VCaP (cell line): Measurements from ENCODE around the gene CFDP1.

Experiments
- H3K27ac ChIP-seq: fragments of 450-650 bp; 2 replicates; pipeline ENCODE4 v1.5.1; 2017
- TF ChIP-seq, protein P1 (sequence below): fragments of 450-650 bp; conservative IDR thresholded peaks from 2 replicates; pipeline ENCODE4 v1.5.1; 2017; ENCODE audit warnings: mild to moderate bottlenecking, moderate library complexity

CFDP1 gene

DNA sequence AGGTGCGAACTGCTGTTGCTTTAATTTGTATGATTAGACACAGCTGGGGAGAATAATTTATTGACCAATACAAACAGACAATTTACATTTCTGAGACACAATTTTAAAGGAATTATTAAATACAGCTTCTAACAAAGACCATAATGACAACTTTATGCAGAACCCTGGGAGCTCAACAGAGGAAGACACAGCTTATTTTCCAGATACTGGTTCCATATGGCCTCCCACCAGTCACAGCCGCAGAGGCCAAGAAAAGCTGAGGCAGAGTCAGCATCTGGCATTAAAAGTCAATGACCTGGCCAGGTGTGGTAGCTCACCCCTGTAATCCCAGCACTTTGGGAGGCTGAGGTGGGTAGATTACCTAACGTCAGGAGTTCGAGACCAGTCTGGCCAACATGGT is 115.8 kb downstream of the CFDP1 start:
- H3K27ac ChIP-seq: no peak overlapping the region
- TF ChIP-seq, protein P1, sequence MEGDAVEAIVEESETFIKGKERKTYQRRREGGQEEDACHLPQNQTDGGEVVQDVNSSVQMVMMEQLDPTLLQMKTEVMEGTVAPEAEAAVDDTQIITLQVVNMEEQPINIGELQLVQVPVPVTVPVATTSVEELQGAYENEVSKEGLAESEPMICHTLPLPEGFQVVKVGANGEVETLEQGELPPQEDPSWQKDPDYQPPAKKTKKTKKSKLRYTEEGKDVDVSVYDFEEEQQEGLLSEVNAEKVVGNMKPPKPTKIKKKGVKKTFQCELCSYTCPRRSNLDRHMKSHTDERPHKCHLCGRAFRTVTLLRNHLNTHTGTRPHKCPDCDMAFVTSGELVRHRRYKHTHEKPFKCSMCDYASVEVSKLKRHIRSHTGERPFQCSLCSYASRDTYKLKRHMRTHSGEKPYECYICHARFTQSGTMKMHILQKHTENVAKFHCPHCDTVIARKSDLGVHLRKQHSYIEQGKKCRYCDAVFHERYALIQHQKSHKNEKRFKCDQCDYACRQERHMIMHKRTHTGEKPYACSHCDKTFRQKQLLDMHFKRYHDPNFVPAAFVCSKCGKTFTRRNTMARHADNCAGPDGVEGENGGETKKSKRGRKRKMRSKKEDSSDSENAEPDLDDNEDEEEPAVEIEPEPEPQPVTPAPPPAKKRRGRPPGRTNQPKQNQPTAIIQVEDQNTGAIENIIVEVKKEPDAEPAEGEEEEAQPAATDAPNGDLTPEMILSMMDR: no peak

DNA sequence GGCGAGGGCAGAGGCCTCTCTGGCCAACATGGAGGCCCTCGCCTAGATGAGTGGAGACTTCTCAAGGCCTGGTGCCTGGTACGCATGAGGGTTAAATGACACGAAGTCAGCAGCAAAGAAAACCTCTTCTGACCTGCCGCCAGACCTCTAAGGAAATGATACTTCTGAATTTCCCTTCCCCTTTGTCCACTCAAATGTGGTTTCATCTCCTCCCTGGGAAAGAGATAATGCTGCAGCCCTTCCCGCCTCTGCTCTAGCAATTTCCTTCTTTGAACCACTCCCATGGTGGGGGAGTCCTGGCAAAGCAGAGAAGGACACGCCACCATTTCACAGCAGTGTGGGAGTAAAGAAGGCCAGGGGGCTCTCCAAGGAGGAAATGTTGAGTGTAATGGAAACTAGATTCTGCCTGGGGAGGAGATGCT is 116.2 kb downstream of the CFDP1 start:
- no peak overlapping the region for H3K27ac ChIP-seq
- TF ChIP-seq, protein P1: no peak

DNA sequence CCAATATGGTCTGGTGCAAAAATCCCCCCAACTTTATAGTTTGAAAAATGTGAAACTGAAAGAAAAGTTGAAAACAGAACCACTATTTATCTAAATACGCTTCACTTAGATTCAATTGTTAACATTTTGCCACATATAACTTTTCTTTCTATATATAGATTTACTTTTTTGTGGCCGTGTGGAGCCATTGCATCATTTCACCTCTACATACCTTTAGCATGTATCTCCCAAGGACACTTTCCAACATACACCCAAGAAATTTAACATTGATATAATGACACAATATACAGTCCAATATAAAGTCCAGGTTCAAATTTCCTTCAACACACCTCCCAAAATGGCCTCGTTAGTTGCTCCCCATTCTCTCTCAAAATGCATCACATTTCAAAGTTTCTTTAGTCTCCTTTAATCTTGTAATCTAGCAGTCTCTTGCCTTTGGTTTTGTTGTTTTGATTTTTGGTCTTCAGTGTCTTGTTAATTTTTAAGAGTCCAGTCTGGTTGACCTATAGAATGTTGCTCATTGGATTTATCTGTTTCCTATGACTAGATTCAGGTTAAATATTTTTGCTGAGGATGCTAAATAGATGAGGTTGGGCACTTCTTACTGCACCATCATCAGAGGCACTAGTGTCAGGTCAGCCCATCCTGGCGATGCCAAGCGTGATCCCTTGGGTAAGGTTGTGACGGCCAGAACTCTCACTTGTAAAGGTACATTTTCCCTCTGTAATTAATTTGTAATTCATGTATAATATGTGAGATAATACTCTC is 117.6 kb downstream of the CFDP1 start:
- TF ChIP-seq, protein P1: no peak
- no peak overlapping the region for H3K27ac ChIP-seq

DNA sequence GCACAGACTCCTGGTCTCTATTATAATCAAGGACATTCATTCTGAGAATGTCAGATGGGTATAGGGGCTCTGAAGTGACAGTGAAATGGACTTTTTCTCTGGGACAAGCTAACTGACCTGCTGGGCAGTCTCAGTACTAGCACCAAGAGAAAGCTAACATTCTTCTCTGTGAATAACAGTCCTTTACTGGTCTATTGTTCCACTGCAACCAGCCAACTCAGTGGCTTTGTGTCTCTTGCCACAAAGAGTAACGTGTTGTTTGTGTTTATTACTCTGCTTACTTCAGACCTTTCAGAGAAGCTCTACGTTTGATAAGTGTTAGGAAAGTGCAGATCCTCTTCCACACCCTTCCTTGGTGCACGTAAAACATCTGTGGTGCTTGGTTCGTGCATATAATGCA is 120.4 kb downstream of the CFDP1 start:
- no peak overlapping the region for H3K27ac ChIP-seq
- TF ChIP-seq, protein P1: no peak

DNA sequence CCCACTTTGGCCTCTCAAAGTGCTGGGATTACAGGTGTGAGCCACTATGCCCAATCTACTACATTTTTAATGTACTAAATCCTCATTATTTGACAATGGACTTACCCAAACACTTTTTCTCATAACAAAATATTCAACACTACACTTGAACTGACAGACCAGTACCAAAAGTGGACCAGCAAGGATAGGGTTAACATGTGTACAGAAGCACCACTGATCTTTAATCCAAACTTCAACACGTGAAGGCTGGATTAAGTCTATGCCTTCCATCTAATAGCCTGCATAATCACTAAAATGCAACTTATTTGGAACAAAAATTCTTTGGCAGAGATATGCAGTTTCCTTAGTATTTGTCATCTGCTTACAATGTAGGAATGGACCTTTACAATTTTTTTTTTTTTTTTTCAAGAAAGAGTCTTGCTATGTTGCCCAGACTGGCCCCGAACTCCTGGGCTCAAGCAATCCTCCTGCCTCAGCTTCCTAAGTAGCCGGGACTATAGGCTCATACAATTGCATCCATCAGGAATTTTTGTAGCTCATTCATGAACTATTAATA is 121.8 kb downstream of the CFDP1 start:
- TF ChIP-seq, protein P1: no peak

DNA sequence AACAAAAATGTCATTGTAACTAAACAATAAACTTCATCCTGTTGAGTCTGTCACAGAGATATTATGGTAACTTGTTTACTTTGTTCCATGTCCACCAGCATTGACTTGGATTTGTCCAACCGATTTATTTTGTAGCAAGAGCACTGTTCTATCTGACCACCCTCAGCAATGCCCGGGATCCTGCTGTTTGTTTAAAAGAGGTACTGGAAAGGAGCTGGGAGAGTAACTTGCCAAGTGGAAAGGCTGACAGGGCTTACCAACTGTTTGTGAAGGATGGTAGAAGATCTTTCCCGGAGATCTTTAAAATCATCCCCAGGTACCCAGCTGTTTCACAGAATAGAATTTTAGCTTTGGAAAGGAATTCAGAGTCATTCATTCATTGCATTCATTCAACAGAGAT is 122.8 kb downstream of the CFDP1 start:
- no peak overlapping the region for H3K27ac ChIP-seq
- TF ChIP-seq, protein P1: no peak

More for the DNA sequence above, 121.8 kb downstream of the CFDP1 start:
- H3K27ac ChIP-seq: no peak overlapping the region

DNA sequence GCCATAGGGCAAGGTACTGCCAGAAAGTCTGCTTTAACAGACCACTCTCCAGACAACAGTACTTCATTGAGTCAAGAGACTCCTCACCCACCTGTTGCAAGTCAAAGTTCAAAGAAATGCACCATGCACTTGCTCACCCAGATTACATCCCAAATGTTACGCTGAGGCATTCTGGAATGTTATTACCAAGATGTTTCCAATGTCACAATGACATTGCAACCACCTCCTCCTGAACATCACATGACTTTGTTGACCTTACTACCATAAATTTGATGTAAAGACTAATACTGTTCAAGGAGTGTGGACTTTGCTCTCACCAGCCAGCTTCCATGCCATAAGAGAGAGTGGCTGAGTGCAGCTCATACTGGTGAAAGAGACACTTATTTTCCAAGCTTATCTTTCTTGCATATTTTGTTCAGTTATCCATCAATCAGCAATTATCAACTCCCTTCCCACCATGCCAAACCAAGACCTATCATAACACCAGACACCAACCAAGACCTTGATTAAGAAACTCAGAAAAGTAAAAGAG is 123.3 kb downstream of the CFDP1 start:
- no peak overlapping the region for H3K27ac ChIP-seq
- TF ChIP-seq, protein P1: no peak
